ENCODE data around the gene PPM1H. TPM values are rescaled to one million over a fixed set of nuclear protein-coding genes. Genes with fewer than 3 reads are reported as not detected.

The PPM1H gene
- total RNA-seq, 4 donors from 2014 or later: 1.5 to 2.7 (median 2.3) TPM

- no peak for TF ChIP-seq CTCF (IDR thresholded peaks at IDR 0.05; ENCODE audit: low read depth)
These were observed 94.1 kb downstream of the PPM1H start for GRCh38 chr12:62840806-62841205.

GRCh38 chr12:62839869-62840660 is 94.9 kb downstream of the PPM1H start:
- no peak for TF ChIP-seq CTCF (IDR thresholded peaks at IDR 0.05; ENCODE audit: low read depth)

GRCh38 chr12:62834971-62835547 is 99.9 kb downstream of the PPM1H start:
- no peak for TF ChIP-seq CTCF (IDR thresholded peaks at IDR 0.05; ENCODE audit: low read depth)

GRCh38 chr12:62834406-62834805 is 100.5 kb downstream of the PPM1H start:
- no peak for TF ChIP-seq CTCF (IDR thresholded peaks at IDR 0.05; ENCODE audit: low read depth)

- no peak for TF ChIP-seq CTCF (IDR thresholded peaks at IDR 0.05; ENCODE audit: low read depth)
These were observed 101.3 kb downstream of the PPM1H start for GRCh38 chr12:62833634-62834033.

- TF ChIP-seq CTCF (IDR thresholded peaks at IDR 0.05; ENCODE audit: low read depth): no peak
These were observed 102.4 kb downstream of the PPM1H start for GRCh38 chr12:62832558-62832957.

GRCh38 chr12:62832027-62832426 is 102.9 kb downstream of the PPM1H start:
- no peak for TF ChIP-seq CTCF (IDR thresholded peaks at IDR 0.05; ENCODE audit: low read depth)

Data from subcutaneous adipose tissue (tissue), 4 donors.